CD4-positive, alpha-beta T cell treated with Interleukin-2 at 100 ng/mL for 4 hours (primary cell): ENCODE data around the gene RPS2.
A peak's percentile ranks its signal among the peaks of the same experiment; 100 is the strongest.
"Not testable (repeated sequence)": the region's sequence is repeated elsewhere in the genome, so short reads cannot be mapped to it uniquely, and the experiment has no call there.

Source experiments
- DNase-seq: peaks from one replicate; pipeline ENCODE4 v3.0.0-alpha.2; 2020; ENCODE audit warnings: low spot score

Gene RPS2

GRCh38 chr16:1964506-1965395 is at the start of gene RPS2:
Gene RPS2, minus strand, starts transcription at chr16:1964826. Its CDS starts 201 bp downstream, at chr16:1964625.
- peak; percentile 100 for DNase-seq

GRCh38 chr16:2013527-2013926 is 48.9 kb upstream of the RPS2 start:
- DNase-seq: no peak

- DNase-seq: not testable (repeated sequence)
Observed at GRCh38 chr16:2011726-2012125, 47.1 kb upstream of the RPS2 start.

GRCh38 chr16:2009791-2010510 is 45.3 kb upstream of the RPS2 start, which contains the start of gene ZNF598:
Gene ZNF598, minus strand, starts transcription at chr16:2009821.
- peak; percentile 72 for DNase-seq

GRCh38 chr16:2009164-2009711 is 44.6 kb upstream of the RPS2 start:
- DNase-seq: no peak

- no peak for DNase-seq
Observed at GRCh38 chr16:2008631-2009163, 44.1 kb upstream of the RPS2 start.

GRCh38 chr16:2008009-2008526 is 43.4 kb upstream of the RPS2 start:
- peak; percentile 19 for DNase-seq

GRCh38 chr16:2007081-2007836 is 42.6 kb upstream of the RPS2 start:
- DNase-seq: no peak

- DNase-seq: no peak
Observed at GRCh38 chr16:2006317-2006716, 41.7 kb upstream of the RPS2 start.

- no peak for DNase-seq
Observed at GRCh38 chr16:2005646-2006045, 41.0 kb upstream of the RPS2 start.

GRCh38 chr16:2004795-2005517 is 40.3 kb upstream of the RPS2 start:
- DNase-seq: no peak

GRCh38 chr16:2003827-2004641 is 39.4 kb upstream of the RPS2 start:
- DNase-seq: peak; percentile 85

GRCh38 chr16:2003231-2003826 is 38.7 kb upstream of the RPS2 start:
- no peak for DNase-seq

- DNase-seq: no peak
Observed at GRCh38 chr16:2002406-2003230, 38.0 kb upstream of the RPS2 start.

- DNase-seq: no peak
Observed at GRCh38 chr16:2001456-2002355, 37.1 kb upstream of the RPS2 start.

- DNase-seq: no peak
Observed at GRCh38 chr16:2001035-2001434, 36.4 kb upstream of the RPS2 start.

- DNase-seq: no peak
Observed at GRCh38 chr16:1999866-2000514, 35.4 kb upstream of the RPS2 start.
